Measurements from ENCODE around the gene FAM227B.
"Not testable (repeated sequence)": the region's sequence is repeated elsewhere in the genome, so short reads cannot be mapped to it uniquely, and the experiment has no call there.

FAM227B gene

DNA sequence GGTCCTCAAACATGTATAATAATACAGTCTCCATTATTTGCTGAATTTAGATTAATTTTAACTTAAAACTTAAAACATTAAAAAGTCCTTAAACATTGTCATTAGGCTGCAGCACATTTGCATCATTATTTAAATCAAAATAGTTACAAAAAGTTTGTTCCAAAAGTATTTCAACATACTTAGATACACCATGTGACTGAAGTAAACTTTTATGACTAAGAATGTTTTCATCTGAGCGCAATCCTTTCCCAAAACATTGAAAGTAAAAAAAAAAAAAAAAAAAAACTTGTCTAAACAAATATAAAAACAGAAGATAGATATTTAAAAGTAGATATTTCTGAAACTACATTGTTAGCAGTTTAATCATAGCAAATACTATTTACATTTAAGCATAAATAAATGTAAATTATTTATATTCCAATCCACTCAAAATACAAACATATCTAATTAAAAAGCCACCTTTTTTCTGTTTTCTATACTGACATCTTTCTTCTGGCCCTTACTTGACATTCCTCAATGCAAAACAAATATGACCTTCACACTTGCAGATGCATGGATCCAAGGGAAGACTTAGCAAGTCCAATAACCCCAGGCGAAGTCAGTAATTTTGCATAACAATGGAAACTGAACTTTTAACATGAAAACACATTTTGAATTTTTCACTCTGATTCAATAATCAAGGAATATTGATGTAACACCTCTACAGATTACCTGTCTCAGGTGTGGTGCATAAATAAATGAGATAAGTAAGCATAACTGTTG lies 10.3 kb downstream of the FAM227B start:
- no peak for DNase-seq

DNA sequence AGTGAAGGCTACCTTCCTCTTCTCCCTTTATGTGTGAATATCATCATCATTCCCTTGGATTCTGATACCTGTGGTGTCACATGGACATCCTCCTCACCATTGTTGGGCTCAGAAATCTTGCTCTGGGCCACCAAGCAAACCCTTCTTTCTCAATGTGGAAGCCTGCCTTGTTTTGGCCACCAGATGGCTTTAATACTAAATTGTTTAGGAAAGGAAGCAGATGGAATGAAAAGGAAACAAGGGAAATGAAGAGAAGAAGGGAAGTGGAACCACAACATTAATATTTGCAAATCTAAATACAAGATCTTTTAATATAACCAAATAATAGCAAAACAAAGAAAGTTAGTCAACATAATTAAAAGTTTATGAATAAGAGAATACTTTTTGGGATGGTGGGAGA lies 14.0 kb downstream of the FAM227B start:
- no peak for DNase-seq

DNA sequence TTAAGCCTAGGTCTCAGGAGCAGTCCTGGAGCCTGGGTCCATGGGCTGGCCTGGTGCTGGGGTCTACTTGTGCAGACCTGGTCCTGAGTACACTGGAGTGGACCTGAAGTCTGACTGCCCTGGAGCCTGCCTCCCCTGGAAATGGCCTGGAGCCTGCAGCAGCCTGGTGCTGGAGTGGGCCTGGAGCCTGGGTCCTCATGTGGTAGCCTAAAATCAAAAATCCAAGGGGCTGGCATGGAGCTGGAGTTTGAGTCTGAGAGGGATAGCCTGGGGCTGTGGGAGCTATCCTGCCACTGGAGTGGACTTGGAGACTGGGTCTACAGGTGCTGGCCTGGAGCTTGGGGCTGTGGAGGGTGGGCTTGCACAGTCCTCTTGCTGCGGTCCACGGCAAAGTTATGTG lies 15.0 kb downstream of the FAM227B start:
- DNase-seq, result no peak

DNA sequence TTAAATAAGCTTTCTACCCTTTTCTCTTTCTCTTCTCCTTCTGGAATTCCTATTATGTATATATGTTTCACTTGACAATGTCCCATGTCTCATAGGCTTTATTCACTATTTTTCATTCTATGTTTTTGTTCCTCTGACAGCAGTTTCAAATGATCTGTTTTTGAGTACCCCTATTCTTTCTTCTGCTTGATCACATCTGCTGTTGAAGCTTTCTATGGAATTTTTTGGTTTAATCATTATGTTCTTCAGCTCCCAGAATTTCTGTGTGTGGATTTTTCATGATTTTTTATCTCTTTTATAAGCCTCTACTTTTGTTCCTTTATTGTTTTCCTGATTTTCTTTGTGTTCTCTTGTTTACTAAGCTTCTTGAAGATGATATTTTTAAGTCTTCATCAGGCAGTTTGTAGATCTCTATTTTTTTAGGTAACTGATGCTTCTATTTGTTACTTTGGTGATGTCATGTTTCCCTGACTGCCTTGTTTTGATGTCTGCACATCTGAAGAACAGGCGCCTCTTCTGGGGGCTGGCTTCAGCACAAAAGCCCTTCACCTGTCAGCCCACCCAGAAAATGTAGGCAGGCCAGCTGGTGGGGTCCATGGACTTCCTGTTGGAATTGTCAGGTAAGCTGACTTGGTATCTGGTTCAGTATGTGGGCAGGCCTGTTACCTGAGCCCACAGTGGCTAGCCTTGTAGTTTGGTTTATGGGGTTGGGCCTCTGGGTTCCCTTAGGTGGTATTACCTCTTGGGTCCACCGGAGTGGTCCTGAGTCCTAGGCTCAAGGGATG lies 15.8 kb downstream of the FAM227B start:
- DNase-seq, result no peak

DNA sequence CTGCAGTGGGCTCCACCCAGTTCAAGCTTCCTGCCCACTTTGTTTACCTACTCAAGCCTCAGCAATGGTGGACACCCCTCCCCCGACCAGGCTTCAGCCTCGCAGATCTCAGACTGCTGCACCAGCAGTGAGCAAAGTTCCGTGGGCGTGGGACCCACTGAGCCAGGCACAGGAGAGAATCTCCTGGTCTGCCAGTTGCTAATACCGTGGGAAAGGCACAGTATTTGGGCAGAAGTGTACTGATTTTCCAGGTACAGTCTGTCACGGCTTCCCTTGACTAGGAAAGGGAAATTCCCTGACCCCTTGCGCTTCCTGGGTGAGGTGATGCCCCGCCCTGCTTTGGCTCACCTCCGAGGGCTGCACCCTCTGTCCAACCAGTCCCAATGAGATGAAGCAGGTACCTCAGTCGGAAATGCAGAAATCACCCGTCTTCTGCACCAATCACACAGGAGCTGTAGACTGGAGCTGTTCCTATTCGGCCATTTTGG lies 27.7 kb downstream of the FAM227B start:
- not testable (repeated sequence) for DNase-seq

DNA sequence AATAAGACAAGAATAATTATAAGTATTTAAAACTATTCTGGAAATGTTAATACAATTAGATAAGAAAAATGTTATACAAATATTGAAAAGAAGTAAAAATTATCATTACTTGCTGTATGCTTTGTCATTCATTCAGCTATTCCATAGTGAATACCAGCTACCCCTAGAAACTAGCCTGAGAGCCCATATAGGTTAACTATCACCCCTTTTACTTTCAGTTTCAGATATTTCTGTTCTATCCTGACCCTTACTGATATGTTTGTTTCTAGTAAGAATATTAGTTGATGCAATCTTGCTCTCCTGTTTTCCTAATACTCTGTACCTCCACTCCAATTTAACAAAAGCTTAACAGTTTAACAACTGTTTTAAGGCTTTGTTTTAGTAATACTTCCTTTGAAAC lies 31.6 kb downstream of the FAM227B start:
- DNase-seq, result no peak

DNA sequence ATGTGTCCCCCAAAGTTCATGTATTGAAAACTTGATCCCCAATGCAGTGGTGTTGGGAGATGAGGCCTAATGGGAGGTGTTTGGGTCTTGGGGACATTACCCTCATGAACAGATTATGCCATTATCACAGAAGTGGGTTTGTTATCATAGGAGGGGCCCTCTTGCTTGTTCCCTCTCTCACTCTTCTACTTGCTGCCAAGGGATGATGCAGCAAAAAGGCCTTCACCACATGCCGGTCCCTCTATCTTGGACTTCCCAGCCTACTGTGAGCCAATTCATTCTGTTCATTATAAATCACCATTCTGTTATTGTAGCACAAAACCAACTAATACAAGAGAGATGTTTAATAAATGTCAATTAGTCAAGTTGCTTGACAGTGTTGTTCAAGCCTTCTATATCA lies 47.2 kb downstream of the FAM227B start:
- no peak for DNase-seq

DNA sequence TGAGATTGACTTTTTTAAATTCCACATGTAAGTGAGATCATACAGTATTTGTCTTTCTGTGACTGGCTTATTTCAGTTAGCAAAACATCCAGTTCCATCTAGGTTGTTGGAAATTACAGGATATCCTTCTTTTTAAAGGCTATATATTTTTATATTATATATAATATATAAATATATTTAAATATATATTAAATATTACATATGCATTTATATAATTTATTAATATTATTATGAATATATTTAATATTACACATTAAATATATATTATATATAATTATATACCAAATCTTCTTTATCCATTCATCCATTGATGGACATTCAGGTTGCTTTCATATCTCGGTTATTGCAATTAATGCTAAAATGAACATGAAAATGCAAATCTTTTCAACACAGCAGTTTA lies 49.9 kb downstream of the FAM227B start:
- DNase-seq, result no peak

DNA sequence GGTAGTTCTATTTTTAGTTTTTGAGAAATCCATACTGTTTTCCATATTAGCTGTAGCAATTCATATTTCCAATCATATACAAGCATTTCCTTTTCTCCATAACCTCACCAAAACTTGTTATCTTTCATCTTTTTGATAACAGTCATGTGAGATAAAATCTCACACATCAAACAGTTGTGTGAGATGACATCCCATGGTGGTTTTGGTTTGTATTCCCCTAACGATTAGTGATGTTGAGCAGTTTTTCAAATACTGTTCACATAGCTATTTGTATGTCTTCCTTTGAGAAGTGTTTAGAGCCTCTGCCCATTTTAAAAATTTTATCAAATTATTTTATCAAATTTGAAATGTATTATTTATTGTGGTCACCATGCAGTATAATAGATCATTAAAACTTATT lies 50.4 kb downstream of the FAM227B start:
- DNase-seq, result no peak

DNA sequence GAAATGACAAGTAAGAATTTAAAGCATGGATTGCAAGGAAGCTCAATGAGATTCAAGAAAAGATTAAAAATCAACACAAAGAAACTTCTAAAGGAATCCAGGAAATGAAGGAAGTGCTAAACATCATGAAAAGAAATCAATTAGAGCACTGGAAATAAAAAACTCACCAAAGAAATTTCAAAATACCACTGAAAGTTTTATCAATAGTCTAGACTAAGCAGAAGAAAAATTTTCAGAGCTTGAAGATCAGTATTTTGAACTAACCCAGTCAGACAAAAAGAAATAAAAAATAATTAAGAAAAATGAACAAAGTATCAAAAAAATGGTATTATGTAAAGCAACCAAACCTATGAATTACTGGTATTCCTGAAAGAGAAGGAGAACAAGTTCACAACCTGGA lies 60.6 kb downstream of the FAM227B start:
- DNase-seq, result no peak

DNA sequence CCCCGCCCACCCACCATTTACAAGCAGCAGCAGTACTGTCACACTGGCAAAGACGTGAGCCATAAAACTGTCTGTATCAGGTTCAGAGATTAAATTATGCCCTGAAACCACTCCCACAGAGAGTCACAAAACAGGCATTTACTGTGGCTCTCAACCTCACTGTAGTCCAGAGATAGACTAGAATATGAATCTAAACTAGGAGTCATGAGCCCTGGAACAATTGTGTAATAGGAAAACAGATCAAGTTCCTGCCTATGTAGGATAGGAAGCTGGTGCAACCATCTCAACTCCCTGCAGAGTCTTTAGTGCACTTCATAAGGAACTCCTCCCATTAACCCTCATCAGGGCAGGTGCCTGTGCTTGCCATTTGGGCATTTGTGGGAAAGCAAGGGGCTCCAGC lies 61.7 kb downstream of the FAM227B start:
- DNase-seq, result no peak

DNA sequence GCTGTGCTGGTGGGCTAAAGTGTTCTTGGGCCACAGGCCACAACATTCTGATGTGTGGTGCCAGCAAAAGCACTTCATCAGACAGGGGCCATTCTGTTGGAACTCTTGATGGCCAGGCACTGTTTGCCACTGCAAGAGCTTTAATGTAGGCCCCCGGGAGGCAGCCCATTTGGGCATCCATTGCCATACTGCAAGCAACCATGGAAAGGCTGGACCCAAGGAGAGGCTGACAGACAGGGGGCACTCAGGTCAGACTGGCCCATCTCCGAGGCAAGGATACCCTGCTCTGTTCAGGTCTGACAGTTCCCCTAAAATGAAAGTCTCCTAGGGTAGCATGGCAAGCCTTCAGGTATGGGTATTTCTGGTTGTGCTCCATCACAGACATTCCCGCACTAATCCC lies 64.2 kb downstream of the FAM227B start:
- DNase-seq, result no peak

DNA sequence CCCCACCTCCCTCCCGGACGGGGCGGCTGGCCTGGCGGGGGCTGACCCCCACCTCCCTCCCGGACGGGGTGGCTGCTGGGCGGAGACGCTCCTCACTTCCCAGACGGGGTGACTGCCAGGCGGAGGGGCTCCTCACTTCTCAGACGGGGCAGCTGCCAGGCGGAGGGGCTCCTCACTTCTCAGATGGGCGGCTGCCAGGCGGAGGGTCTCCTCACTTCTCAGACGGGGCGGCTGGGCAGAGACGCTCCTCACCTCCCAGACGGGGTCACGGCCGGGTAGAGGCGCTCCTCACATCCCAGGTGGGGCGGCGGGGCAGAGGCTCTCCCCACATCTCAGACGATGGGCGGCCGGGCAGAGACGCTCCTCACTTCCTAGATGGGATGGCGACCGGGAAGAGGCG lies 70.3 kb downstream of the FAM227B start:
- DNase-seq, result not testable (repeated sequence)

DNA sequence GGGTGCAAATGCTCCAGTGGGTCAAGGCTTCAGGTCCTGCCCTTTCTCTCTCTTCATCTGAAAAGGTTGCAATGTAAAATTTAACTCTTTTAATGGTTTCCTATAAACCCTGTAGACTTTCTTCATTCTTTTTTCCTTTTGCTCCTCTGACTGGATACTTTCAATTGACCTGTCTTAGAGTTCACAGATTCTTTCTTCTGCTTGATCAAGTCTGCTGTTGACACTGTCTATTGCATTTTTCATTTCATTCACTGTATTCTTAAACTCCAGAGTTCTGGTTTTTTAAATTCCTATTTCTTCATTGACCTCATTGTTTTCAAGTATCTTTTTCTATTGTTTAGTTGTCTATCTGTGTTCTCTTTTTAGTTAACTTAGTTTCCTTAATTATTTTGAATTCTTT lies 82.1 kb downstream of the FAM227B start:
- DNase-seq, result no peak

DNA sequence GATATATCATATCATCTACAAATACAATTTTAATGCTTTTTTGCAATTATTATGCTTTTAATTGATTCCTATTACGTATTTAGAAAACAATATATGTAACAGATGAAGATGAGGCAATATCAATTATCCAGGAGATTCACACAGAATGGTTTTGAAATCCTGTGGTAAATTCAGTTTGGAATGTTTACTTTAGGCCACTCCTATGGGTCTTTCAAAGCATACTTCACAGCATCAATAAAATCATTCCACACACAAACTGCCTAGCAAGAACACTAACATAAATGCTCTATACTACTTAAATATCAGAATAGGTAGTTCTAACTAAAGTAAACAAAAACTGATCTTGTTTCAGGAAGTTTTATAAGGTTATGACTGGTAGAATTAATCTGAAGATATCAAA lies 90.5 kb downstream of the FAM227B start:
- DNase-seq, result no peak

DNA sequence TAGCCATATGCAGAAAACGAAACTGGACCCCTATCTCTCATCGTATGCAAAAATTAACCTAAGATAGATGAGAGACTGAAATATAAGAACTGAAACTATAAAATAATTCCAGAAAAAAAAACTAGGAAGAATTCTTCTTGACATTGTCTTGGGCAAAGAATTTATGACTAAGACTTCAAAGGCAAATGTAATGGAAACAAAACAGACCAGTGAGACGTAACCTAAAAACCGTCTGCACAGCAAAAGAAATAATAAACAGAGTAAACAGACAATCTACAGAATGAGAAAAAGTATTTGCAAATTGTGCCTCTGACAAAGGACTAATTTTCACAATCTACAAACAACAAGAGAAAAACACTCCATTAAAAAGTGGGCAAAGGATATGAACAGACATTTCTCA lies 92.3 kb downstream of the FAM227B start:
- DNase-seq, result no peak

DNA sequence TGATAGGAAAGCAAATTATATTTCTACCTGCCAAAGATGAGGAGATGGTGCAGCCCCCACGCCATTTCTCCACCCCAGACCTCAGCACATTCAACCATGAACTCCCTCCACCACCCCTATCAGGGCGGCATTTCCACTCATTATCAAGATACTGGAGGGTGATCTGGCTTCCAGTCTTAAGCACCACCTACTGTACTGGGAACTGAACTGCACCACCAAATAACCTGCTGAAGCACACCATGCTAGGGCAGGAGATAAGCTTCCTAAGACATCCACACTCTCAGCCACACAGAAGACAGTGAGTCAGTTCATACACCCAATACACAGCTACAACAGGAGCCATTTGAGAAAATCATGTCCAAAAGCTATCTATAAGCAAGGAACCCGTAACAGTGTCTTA lies 98.8 kb downstream of the FAM227B start:
- DNase-seq, result peak; percentile 28

DNA sequence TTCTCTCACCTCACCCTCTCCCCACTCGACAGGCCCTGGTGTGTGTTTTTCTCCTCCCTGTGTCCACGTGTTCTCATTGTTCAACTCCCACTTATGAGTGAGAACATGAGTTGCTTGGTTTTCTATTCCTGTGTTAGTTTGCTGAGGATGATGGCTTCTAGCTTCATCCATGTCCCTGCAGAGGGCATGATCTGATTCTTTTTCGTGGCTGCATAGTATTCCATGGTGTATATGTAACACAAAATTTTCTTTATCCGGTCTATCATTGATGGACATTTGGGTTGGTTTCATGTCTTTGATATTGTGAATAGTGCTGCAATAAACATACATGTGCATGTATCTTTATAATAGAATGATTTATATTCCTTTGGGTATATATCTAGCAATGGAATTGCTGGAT lies 107.9 kb downstream of the FAM227B start:
- DNase-seq, result not testable (repeated sequence)

DNA sequence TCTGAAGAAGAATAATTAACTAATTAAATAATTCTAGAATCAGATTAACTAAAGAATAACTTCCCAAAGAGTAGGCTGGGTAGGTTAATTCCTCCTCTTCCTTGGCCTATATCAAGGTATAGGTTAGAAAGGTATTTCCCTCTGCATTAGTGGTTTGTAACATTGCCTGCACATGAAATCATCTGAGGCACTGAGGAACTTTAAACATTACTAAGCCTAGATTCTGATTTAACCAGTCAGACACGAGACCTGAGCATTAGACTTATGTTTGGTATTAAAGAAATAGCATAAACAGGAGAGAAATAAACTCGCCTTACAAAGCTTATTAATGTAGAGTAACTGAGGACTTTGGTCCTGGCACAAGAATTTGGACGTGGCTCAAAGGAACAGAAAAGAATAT lies 113.4 kb downstream of the FAM227B start:
- no peak for DNase-seq

DNA sequence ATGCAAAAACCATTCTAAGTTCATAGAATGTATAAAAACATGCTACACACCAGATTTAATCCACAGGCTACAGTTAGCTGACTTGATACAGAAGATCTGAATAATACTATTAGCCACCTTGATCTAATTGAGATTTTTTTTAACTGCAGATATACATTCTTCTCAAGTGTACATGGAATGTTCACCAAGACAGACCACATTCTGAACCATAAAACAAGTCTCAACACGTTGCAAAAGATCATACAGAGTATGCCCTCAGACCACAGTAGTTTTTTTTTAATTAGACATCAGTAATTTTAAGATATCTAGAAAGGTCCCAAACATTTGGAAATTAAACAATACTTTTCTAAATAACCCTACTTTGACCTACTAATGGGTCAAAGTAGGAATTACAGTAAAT lies 114.3 kb downstream of the FAM227B start:
- no peak for DNase-seq

DNA sequence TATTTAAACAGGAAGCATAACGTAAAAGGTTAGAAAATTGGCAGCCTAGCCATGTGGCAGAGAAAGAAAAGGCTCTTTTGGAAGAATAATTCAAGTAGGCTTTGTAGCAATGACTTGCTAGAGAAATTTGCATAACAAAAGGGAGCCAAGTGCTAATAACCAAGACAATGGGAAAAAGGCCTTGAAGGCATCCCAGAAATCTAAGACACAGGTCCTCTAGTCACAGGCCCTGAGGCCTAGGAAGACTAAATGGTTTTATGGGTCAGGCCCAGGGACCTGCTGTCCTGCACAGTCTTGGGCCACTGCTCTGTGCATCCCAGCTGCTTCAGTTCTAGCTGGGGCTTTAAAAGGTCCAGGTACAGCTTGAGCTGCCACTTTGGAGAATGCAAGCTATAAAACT lies 119.0 kb downstream of the FAM227B start:
- DNase-seq, result no peak

DNA sequence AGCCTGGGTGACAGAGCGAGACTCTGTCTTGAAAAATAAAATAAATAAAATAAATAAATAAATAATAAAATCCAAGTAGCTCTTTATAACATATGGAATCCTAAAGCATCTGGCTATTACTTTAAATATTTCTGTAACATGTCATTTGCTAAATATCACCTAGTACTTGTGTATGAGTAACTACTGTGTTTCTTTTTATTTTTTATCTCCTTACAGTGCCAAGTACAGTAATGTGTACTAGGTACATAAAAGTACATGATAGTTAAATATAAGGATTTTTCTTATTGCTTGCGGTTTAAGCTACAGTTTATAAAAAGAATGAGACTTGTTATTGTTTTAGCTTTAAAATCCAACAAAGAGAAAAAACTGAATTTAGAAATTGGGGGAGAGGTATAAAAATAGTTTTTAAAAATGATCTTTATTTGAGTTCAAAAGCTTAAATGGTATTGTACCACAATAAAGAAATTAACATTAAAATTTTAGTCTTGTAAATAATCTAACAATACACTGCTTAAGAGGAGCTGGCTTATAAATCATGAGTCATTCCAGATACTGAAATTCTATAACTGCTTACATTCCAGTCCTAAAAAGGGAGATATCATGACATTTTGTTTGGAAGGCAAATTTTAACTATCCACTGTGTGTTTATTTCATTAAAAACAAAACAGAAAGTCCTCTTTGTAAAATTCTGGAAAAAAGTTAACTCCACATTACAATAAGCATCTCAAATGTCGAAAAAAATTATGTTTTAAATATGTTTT lies 124.4 kb downstream of the FAM227B start:
- no peak for DNase-seq

DNA sequence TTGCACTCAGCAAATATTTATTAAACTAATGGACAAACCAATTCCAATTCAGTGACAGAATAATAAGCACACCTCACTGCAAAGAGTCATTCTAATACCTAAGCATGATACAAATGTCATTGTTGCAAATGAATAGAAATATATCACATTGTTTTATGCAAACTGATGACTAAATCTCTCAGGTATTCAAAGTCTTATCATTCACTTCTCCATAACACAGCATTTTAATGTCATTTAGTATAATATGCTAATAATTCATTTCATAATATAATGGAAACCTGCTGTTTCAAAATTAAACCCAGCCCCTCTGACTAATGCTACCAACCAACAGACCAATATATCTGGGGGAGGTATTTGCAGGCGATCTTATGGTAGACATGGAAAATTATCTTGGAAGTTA lies 125.8 kb downstream of the FAM227B start:
- no peak for DNase-seq

DNA sequence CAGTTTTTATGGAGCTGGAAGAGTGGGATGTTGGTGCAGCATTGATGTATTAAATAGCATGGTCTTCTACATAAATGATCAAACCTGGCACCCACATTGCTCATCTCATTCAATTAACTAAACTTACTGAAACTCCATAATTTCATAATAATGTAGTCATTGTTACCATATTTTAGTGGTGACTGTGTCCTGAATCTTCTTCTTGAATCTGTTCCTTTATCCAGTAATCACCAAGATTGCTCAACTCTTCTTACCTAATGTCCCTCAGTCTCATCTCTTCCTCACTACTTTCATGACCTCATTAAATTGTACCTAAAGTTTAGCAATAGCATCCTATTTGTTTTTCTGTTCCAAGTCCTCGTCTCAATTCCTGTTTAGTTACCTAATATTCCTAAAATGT lies 127.8 kb downstream of the FAM227B start:
- DNase-seq, result no peak
